OCI-LY1 (cell line): Measurements from ENCODE around the gene CHST10.

Experiments
- H2AFZ ChIP-seq: fragments of 200-600 bp; sonication (generic), shearing (Covaris generic); 2 replicates; pipeline ENCODE4 v1.6.0; 2014; ENCODE audit warnings: antibody characterized with exemption, mild to moderate bottlenecking, low read length
- H3F3A ChIP-seq: fragments of 200-600 bp; sonication (generic), shearing (Covaris generic); 2 replicates; pipeline ENCODE4 v1.6.0; 2014; ENCODE audit warnings: mild to moderate bottlenecking, antibody characterized with exemption, low read length, moderate library complexity; ENCODE audit not compliant: insufficient read depth
- H3K27ac ChIP-seq: fragments of 200-600 bp; sonication (generic); 2 replicates; pipeline ENCODE4 v1.5.1; 2014; ENCODE audit warnings: low read length, mixed run types, mild to moderate bottlenecking, low read depth; ENCODE audit not compliant: poor library complexity, severe bottlenecking
- H3K27me3 ChIP-seq: fragments of 200-600 bp; sonication (generic); 2 replicates; pipeline ENCODE4 v1.6.0; 2014; ENCODE audit warnings: antibody characterized with exemption, mild to moderate bottlenecking, low read length, moderate library complexity; ENCODE audit not compliant: insufficient read depth
- H3K36me3 ChIP-seq: fragments of 200-600 bp; sonication (generic); 2 replicates; pipeline ENCODE4 v1.6.1; 2014; ENCODE audit warnings: mild to moderate bottlenecking, antibody characterized with exemption, low read length, moderate library complexity, mixed read lengths; ENCODE audit not compliant: insufficient read depth
- H3K4me1 ChIP-seq: fragments of 200-600 bp; sonication (generic); 2 replicates; pipeline ENCODE4 v1.5.1; 2014; ENCODE audit warnings: mild to moderate bottlenecking, low read length, moderate library complexity; ENCODE audit not compliant: insufficient read depth, severe bottlenecking
- H3K4me2 ChIP-seq: fragments of 200-600 bp; sonication (generic), shearing (Covaris generic); 2 replicates; pipeline ENCODE4 v1.6.1; 2014; ENCODE audit warnings: low read length
- H3K4me3 ChIP-seq: fragments of 200-600 bp; sonication (generic); 2 replicates; pipeline ENCODE4 v1.5.1; 2014; ENCODE audit warnings: low read length, low read depth, mild to moderate bottlenecking, mixed read lengths; ENCODE audit not compliant: poor library complexity, severe bottlenecking
- H3K79me2 ChIP-seq: fragments of 200-600 bp; shearing (Covaris generic); 2 replicates; pipeline ENCODE4 v1.6.1; 2016; ENCODE audit warnings: mixed run types, low read length, mixed read lengths; ENCODE audit not compliant: insufficient read depth
- H3K9ac ChIP-seq: fragments of 200-600 bp; sonication (generic), shearing (Covaris generic); 2 replicates; pipeline ENCODE4 v1.6.1; 2014; ENCODE audit warnings: mild to moderate bottlenecking, low read length, mixed read lengths
- H3K9me2 ChIP-seq: fragments of 200-600 bp; sonication (generic), shearing (Covaris generic); 2 replicates; pipeline ENCODE4 v1.6.1; 2014; ENCODE audit warnings: low read depth, mild to moderate bottlenecking, low read length, mixed read lengths
- H3K9me3 ChIP-seq: fragments of 200-600 bp; shearing (Covaris generic); 2 replicates; pipeline ENCODE4 v1.6.1; 2014; ENCODE audit warnings: low read length, mixed read lengths
- H4K20me1 ChIP-seq: fragments of 200-600 bp; sonication (generic), shearing (Covaris generic); 2 replicates; pipeline ENCODE4 v1.6.0; 2016; ENCODE audit warnings: mild to moderate bottlenecking, low read length; ENCODE audit not compliant: insufficient read depth
- EZH2 ChIP-seq: fragments of 200-600 bp; sonication (generic), shearing (Covaris generic); IDR thresholded peaks from 2 replicates; pipeline ENCODE4 v1.8.0; 2017; ENCODE audit warnings: borderline replicate concordance, mixed run types, mild to moderate bottlenecking, antibody characterized with exemption, low read length, moderate library complexity, mixed read lengths
- TF ChIP-seq, protein P1 (sequence below): fragments of 200-600 bp; sonication (generic), shearing (Covaris generic); IDR thresholded peaks from 2 replicates; pipeline ENCODE4 v1.5.1; 2017; ENCODE audit warnings: mild to moderate bottlenecking, antibody characterized with exemption, low read length, moderate library complexity, mixed read lengths

Gene CHST10

GRCh38 chr2:100399714-100400113 lies 17.8 kb downstream of the CHST10 start:
- no peak overlapping the region for H3K9ac ChIP-seq
- no peak overlapping the region for H3K4me2 ChIP-seq
- no peaks in the 10 kb centered on the region for H4K20me1 ChIP-seq

DNA sequence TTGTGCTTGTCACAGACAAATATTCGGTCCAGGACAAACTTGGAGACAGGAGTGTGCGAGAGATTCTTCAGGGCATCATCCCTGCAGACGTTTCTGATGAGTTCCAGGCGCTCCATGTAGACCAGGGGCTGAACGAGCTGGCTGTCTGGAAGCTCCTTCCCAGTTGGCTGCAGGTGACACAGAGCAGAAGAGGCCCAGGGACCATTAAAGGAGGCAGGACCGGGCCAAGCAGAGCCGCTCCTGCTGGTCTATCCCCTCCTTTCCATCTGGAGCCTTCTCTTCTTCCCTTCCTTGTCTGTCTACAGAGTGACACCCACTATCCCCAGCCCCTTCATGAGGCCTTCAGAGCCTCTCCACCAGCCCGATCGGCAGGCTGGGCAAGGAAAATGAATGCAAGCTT lies 19.5 kb downstream of the CHST10 start:
- Histone ChIP-seq H3K27me3 (no peaks in the 10 kb centered on the region), H3K4me2 (no peak overlapping the region), H3F3A (no peaks in the 10 kb centered on the region), H3K79me2 (no peaks in the 10 kb centered on the region), H2AFZ (no peak overlapping the region), H3K4me3 (no peak overlapping the region), H4K20me1 (no peaks in the 10 kb centered on the region), H3K4me1 (peaks cover 26% of the 10 kb centered on the region), H3K9me3 (no peaks in the 10 kb centered on the region), H3K27ac (no peak overlapping the region), H3K9ac (no peak overlapping the region), H3K36me3 (peaks cover 25% of the 10 kb centered on the region), H3K9me2 (no peaks in the 10 kb centered on the region)
- TF ChIP-seq, protein P1, sequence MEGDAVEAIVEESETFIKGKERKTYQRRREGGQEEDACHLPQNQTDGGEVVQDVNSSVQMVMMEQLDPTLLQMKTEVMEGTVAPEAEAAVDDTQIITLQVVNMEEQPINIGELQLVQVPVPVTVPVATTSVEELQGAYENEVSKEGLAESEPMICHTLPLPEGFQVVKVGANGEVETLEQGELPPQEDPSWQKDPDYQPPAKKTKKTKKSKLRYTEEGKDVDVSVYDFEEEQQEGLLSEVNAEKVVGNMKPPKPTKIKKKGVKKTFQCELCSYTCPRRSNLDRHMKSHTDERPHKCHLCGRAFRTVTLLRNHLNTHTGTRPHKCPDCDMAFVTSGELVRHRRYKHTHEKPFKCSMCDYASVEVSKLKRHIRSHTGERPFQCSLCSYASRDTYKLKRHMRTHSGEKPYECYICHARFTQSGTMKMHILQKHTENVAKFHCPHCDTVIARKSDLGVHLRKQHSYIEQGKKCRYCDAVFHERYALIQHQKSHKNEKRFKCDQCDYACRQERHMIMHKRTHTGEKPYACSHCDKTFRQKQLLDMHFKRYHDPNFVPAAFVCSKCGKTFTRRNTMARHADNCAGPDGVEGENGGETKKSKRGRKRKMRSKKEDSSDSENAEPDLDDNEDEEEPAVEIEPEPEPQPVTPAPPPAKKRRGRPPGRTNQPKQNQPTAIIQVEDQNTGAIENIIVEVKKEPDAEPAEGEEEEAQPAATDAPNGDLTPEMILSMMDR = no peak

More at GRCh38 chr2:100399714-100400113, 17.8 kb downstream of the CHST10 start:
- Histone ChIP-seq H3K79me2 (no peaks in the 10 kb centered on the region), H3K36me3 (peaks cover 18% of the 10 kb centered on the region), H3F3A (no peaks in the 10 kb centered on the region), H3K27ac (no peak overlapping the region), H2AFZ (no peak overlapping the region), H3K4me3 (no peak overlapping the region), H3K27me3 (no peaks in the 10 kb centered on the region), H3K4me1 (peaks cover 13% of the 10 kb centered on the region), H3K9me2 (no peaks in the 10 kb centered on the region), H3K9me3 (no peaks in the 10 kb centered on the region)
- TF ChIP-seq, protein P1 = no peak
- TF ChIP-seq EZH2 = no peak

DNA sequence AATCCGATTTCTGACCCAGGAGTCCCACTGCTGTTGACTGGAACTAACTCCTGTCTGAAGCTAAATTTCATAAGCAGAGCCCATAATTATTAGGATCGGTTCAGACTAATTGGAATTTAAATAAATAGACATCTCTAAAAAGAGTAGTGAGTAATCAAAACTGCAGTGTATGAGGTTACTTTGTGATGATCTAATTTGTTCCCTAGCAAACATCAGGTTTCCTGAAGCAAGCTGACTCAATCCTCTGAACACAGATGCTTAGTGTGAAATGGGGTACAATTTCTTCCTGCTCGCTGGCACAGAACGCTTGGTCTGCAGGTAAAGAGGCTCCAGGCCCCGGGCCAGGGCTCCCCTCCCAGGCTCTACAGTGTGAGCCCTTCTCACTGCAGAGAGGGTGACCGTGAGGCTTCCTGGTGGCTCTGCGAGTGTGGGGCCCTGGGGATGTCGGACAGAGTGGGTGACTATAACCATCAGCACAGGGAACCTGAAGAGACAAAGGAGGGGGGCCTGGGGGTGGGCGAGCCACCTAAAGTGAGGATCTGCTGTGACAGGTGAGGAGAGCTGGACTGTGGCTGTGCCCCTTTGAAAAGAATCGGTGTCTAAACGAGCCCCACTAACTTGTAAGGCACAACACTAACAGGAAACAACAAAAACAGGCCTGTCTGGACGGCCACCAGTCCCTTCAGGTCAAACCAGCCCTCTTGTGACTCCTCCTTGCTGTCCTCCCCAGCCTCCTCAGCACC lies 20.2 kb downstream of the CHST10 start:
- H2AFZ ChIP-seq = no peak overlapping the region
- H3K9me3 ChIP-seq = no peaks in the 10 kb centered on the region
- no peak overlapping the region for H3K4me2 ChIP-seq
- no peaks in the 10 kb centered on the region for H3K9me2 ChIP-seq
- peaks cover 26% of the 10 kb centered on the region for H3K4me1 ChIP-seq
- no peak overlapping the region for H3K4me3 ChIP-seq
- H3K79me2 ChIP-seq = no peaks in the 10 kb centered on the region
- H3K9ac ChIP-seq = no peak overlapping the region
- H3K27ac ChIP-seq = no peak overlapping the region
- H3K27me3 ChIP-seq = no peaks in the 10 kb centered on the region
- TF ChIP-seq, protein P1 = no peak
- H3F3A ChIP-seq = no peaks in the 10 kb centered on the region
- peaks cover 26% of the 10 kb centered on the region for H3K36me3 ChIP-seq
- H4K20me1 ChIP-seq = no peaks in the 10 kb centered on the region
